Osteoblast (primary cell): ENCODE results near the gene BGLAP. TPM values are rescaled to one million over a fixed set of nuclear protein-coding genes. Genes with fewer than 3 reads are reported as not detected.

Source experiments
- DNase-seq: peaks from one replicate; pipeline ENCODE4 v3.0.0; 2011; ENCODE audit warnings: low spot score, mixed read lengths; ENCODE audit not compliant: insufficient read length; ENCODE audit errors: missing footprints
- H2AFZ ChIP-seq: 2 replicates; pipeline ENCODE4 v1.6.0; 2011; ENCODE audit warnings: mild to moderate bottlenecking, low read length
- H3K27ac ChIP-seq: 2 replicates; pipeline ENCODE4 v1.5.1; 2011; ENCODE audit warnings: mild to moderate bottlenecking, low read depth, low read length, moderate library complexity
- H3K27me3 ChIP-seq: 2 replicates; pipeline ENCODE4 v1.6.0; 2012; ENCODE audit warnings: mild to moderate bottlenecking, control low read depth, inconsistent platforms, low read length, moderate library complexity; ENCODE audit not compliant: insufficient read depth
- H3K36me3 ChIP-seq: 2 replicates; pipeline ENCODE4 v1.5.1; 2011; ENCODE audit warnings: mild to moderate bottlenecking, low read length, control low read depth, moderate library complexity; ENCODE audit not compliant: insufficient read depth
- H3K4me1 ChIP-seq: 2 replicates; pipeline ENCODE4 v1.5.1; 2011; ENCODE audit warnings: mild to moderate bottlenecking, low read length, control low read depth, moderate library complexity; ENCODE audit not compliant: insufficient read depth
- H3K4me2 ChIP-seq: 2 replicates; pipeline ENCODE4 v1.6.0; 2011; ENCODE audit warnings: mild to moderate bottlenecking, low read length; ENCODE audit not compliant: insufficient read depth
- H3K4me3 ChIP-seq: fragments of 200-600 bp; sonication (generic); 3 replicates; pipeline ENCODE4 v1.5.1; 2012; ENCODE audit warnings: mild to moderate bottlenecking, low read length, inconsistent platforms; ENCODE audit not compliant: insufficient read depth
- H3K79me2 ChIP-seq: 2 replicates; pipeline ENCODE4 v1.6.0; 2012; ENCODE audit warnings: mild to moderate bottlenecking, low read length, control low read depth, inconsistent platforms; ENCODE audit not compliant: insufficient read depth
- H3K9me3 ChIP-seq: 2 replicates; pipeline ENCODE4 v1.5.1; 2011; ENCODE audit warnings: low read depth, low read length, control low read depth
- H4K20me1 ChIP-seq: 2 replicates; pipeline ENCODE4 v1.6.0; 2012; ENCODE audit warnings: mild to moderate bottlenecking, low read length, control low read depth; ENCODE audit not compliant: insufficient read depth
- total RNA-seq: library from RNA; depleted of rRNA; stranded (reverse); fragments of >200 nt; gene quantifications from 2 replicates; pipeline ENCODE4 v1.2.3, GENCODE V29; 2012
- TF ChIP-seq, protein P1 (sequence below): IDR thresholded peaks from 2 replicates; pipeline ENCODE4 v1.5.1; 2011; ENCODE audit warnings: mild to moderate bottlenecking, low read depth, low read length, moderate library complexity; ENCODE audit errors: extremely low read depth

The BGLAP gene
- total RNA-seq, 1 donor, result 2.2 TPM

DNA sequence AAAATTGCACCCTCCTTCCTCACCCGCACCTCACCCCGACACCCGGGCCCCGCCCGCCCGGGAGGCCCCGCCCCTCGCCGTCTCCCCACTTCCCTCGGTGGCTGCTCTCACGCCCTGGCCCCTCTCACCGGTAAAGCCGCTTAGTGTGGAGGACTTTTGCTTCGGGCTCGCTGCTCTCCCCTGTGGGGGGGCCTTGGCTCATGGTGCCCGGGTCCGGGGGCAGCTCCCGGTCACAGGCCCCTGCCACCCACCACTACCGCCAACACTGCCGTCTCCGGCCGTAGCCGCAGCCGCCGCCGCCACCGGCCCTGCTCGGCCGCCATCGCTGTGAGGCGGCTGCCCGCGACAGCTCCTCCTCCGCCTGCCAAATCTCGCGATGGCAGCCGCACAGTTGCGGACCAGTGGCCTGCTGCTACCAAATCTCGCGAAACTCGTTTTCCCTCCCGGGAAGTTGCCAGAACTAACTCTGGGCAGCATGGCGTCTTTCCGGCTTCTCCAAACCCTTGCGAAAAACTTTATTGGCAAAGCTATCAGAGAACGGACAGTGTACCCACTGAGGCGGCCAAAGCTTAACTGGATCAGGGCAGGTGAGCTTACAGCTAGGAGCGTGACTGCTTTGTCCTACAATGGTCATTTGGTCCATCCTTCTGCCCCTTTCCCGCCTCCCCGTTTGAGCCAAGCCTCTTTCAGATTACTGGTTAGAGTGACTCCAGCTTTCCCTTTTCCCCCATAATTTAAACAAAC lies 40.7 kb downstream of the BGLAP start, which contains the start of gene SMG5:
SMG5 (minus strand) TSS at position 347 of the 744 bp plus-strand sequence; CDS start at position 202, 145 bp downstream.
- Histone ChIP-seq H3K4me1 (peaks cover 31% of the 10 kb centered on the region), H3K79me2 (peaks cover 50% of the 10 kb centered on the region), H4K20me1 (peaks cover 41% of the 10 kb centered on the region), H2AFZ (peak within 1 kb of the TSS; percentile 91), H3K9me3 (no peaks in the 10 kb centered on the region), H3K4me3 (peak within 1 kb of the TSS; percentile 82), H3K4me2 (peak within 1 kb of the TSS; percentile 99), H3K27me3 (no peaks in the 10 kb centered on the region), H3K36me3 (peaks cover 17% of the 10 kb centered on the region), H3K27ac (peak within 1 kb of the TSS; percentile 71)
- DNase-seq, result peak; percentile 99
- TF ChIP-seq, protein P1, sequence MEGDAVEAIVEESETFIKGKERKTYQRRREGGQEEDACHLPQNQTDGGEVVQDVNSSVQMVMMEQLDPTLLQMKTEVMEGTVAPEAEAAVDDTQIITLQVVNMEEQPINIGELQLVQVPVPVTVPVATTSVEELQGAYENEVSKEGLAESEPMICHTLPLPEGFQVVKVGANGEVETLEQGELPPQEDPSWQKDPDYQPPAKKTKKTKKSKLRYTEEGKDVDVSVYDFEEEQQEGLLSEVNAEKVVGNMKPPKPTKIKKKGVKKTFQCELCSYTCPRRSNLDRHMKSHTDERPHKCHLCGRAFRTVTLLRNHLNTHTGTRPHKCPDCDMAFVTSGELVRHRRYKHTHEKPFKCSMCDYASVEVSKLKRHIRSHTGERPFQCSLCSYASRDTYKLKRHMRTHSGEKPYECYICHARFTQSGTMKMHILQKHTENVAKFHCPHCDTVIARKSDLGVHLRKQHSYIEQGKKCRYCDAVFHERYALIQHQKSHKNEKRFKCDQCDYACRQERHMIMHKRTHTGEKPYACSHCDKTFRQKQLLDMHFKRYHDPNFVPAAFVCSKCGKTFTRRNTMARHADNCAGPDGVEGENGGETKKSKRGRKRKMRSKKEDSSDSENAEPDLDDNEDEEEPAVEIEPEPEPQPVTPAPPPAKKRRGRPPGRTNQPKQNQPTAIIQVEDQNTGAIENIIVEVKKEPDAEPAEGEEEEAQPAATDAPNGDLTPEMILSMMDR, result no peak

DNA sequence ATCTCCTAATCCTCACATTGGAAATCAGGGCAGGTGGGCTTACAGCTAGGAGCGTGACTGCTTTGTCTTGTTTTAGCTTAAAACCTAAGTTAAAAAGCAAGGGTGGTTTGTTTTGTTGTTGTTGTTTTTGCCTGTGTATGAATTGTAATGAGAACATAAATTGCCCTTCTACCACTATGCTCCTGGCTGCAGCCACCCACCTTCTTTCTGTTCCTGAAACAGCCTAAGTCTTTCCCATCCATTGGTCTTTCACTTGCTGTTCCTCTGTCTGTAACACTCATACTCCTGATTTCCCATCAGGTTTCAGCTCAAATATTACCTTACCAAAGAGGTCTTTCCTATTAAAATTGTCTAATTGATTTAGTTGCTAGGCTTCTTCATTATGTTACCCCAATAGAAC lies 41.5 kb downstream of the BGLAP start:
- Histone ChIP-seq H3K4me1 (peaks cover 31% of the 10 kb centered on the region), H4K20me1 (peaks cover 34% of the 10 kb centered on the region), H3K9me3 (no peaks in the 10 kb centered on the region), H2AFZ (peak overlapping the region; percentile 91), H3K27me3 (no peaks in the 10 kb centered on the region), H3K36me3 (peaks cover 10% of the 10 kb centered on the region), H3K27ac (peak overlapping the region; percentile 71), H3K79me2 (peaks cover 42% of the 10 kb centered on the region), H3K4me3 (peak overlapping the region; percentile 82), H3K4me2 (peak overlapping the region; percentile 99)
- DNase-seq, result no peak
- TF ChIP-seq, protein P1, result no peak

DNA sequence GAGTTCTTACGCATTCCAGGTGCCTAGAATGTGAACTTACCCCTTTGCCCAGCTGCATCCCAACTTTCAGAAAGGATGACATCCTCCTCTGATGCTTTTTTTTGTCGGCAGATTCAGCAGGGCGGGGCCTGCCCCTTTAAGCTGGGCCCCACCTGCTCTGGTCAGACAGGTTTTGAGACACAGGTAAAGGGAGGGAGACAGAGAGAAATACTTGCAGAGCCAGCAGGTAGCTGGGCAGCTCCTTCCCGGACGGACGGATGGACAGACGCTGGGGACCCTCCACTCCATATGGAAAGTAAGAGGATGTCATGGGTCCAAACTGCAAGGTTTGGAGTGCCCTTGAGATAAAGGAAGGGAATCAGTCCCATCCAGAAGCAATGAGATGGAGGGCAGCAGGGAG lies 42.1 kb downstream of the BGLAP start, which contains the start of gene TMEM79:
TMEM79 (plus strand) TSS at position 214 of the 400 bp plus-strand sequence. CDS start 902 bp downstream, outside the sequence.
- Histone ChIP-seq H3K4me3 (peak within 1 kb of the TSS; percentile 82), H3K9me3 (no peaks in the 10 kb centered on the region), H3K79me2 (peaks cover 36% of the 10 kb centered on the region), H3K36me3 (peaks cover 9% of the 10 kb centered on the region), H2AFZ (peak within 1 kb of the TSS; percentile 91), H3K4me1 (peaks cover 31% of the 10 kb centered on the region), H3K27me3 (no peaks in the 10 kb centered on the region), H3K4me2 (peak within 1 kb of the TSS; percentile 99), H4K20me1 (peaks cover 30% of the 10 kb centered on the region), H3K27ac (peak within 1 kb of the TSS; percentile 71)
- no peak for DNase-seq
- TF ChIP-seq, protein P1, result no peak

DNA sequence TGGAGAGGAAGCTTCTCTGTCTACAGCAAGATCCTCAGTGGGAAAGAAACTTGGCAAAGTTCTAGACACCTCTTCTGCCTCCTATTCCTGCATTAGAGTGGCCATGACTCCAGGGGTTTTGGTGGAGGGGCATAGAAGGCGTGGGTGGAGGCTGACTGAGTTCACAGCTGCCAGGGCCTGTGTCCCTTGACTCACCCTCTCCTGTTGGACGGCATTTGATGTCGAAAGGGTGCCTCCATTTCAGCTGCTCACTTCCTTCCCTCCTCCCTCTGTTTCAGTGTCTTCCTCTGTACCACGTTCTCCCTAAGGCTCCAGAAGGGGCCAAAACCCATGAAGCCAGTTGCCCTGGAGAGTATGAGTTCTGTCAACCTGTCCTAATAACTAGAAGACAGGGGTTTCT lies 42.8 kb downstream of the BGLAP start:
- Histone ChIP-seq H3K36me3 (peaks cover 9% of the 10 kb centered on the region), H3K4me3 (no peak overlapping the region), H3K27me3 (no peaks in the 10 kb centered on the region), H4K20me1 (peaks cover 24% of the 10 kb centered on the region), H2AFZ (no peak overlapping the region), H3K4me2 (peak overlapping the region; percentile 3), H3K27ac (peak overlapping the region; percentile 34), H3K9me3 (no peaks in the 10 kb centered on the region), H3K4me1 (peaks cover 31% of the 10 kb centered on the region), H3K79me2 (peaks cover 30% of the 10 kb centered on the region)
- no peak for DNase-seq
- TF ChIP-seq, protein P1, result no peak
